PC-3 (cell line): ENCODE results near the gene RRAS. TPM values are rescaled to one million over a fixed set of nuclear protein-coding genes. Genes with fewer than 3 reads are reported as not detected.

ENCODE experiments used
- ATAC-seq: fragments of 200-7000 bp; cut with Tn5 transposase; 2 replicates; pipeline ENCODE4 v1.9.1; 2020; ENCODE audit warnings: mild to moderate bottlenecking, moderate library complexity
- BruUV-seq: library from RNA; stranded (reverse); fragments of 400-500 nt; replicated peaks from 2 replicates; lab custom pipeline; 2021; lab: Mats Ljungman, UMichigan
- CTCF ChIA-PET: fragments of 300-600 bp; sonication (Branson Sonifier 250); formaldehyde crosslinking; loops from one replicate; lab custom pipeline; 2022; ENCODE audit warnings: antibody characterized with exemption; lab: Charles Lee
- POLR2A ChIA-PET: fragments of 300-600 bp; sonication (Branson Sonifier 250); formaldehyde crosslinking; loops from one replicate; lab custom pipeline; 2022; ENCODE audit warnings: antibody characterized with exemption; ENCODE audit not compliant: unreplicated experiment; lab: Charles Lee
- DNase-seq: peaks from one replicate; pipeline ENCODE4 v3.0.0-alpha.2; 2015
- H2AFZ ChIP-seq: fragments of 300-600 bp; sonication (generic); 2 replicates; pipeline ENCODE4 v1.6.0; 2016; ENCODE audit warnings: antibody characterized with exemption, low read length
- H3F3A ChIP-seq: fragments of 300-600 bp; sonication (generic); one replicate; pipeline ENCODE4 v1.6.0; 2017; ENCODE audit warnings: antibody characterized with exemption, low read length, control low read depth, mild to moderate bottlenecking; ENCODE audit not compliant: unreplicated experiment
- H3K27ac ChIP-seq: fragments of 300-600 bp; sonication (generic); 2 replicates; pipeline ENCODE4 v1.5.1; 2016; ENCODE audit warnings: mild to moderate bottlenecking, low read length
- H3K27me3 ChIP-seq: fragments of 300-600 bp; sonication (generic); 2 replicates; pipeline ENCODE4 v1.6.1; 2016; ENCODE audit warnings: low read length, mixed read lengths
- H3K36me3 ChIP-seq: fragments of 300-600 bp; sonication (generic); 2 replicates; pipeline ENCODE4 v1.6.1; 2016; ENCODE audit warnings: low read depth, mixed run types, low read length, mixed read lengths
- H3K4me1 ChIP-seq: fragments of 300-600 bp; sonication (generic); 2 replicates; pipeline ENCODE4 v1.5.1; 2016; ENCODE audit warnings: low read length; ENCODE audit not compliant: insufficient read depth
- H3K4me2 ChIP-seq: fragments of 300-600 bp; sonication (generic); 2 replicates; pipeline ENCODE4 v1.6.0; 2016; ENCODE audit warnings: low read length
- H3K4me3 ChIP-seq: fragments of 300-600 bp; sonication (generic); 2 replicates; pipeline ENCODE4 v1.5.1; 2016; ENCODE audit warnings: mild to moderate bottlenecking, low read length, mixed read lengths
- H3K79me2 ChIP-seq: fragments of 300-600 bp; sonication (generic); 2 replicates; pipeline ENCODE4 v1.6.1; 2017; ENCODE audit warnings: low read length, mixed read lengths
- H3K9ac ChIP-seq: fragments of 300-600 bp; sonication (generic); 2 replicates; pipeline ENCODE4 v1.6.0; 2016; ENCODE audit warnings: mild to moderate bottlenecking, low read length
- H3K9me2 ChIP-seq: fragments of 300-600 bp; sonication (generic); replicated peaks from 2 replicates; pipeline ENCODE4 v1.6.1; 2016; ENCODE audit warnings: mixed run types, low read length, mixed read lengths
- H3K9me3 ChIP-seq: fragments of 300-600 bp; sonication (generic); 2 replicates; pipeline ENCODE4 v1.6.1; 2016; ENCODE audit warnings: low read length, mixed read lengths
- H4K20me1 ChIP-seq: fragments of 300-600 bp; sonication (generic); 2 replicates; pipeline ENCODE4 v1.6.1; 2016; ENCODE audit warnings: low read length, mixed read lengths
- CTCF ChIP-seq: fragments of 300-600 bp; sonication (generic); conservative IDR thresholded peaks from 2 replicates; pipeline ENCODE4 v1.5.1; 2017; ENCODE audit warnings: antibody characterized with exemption, low read depth, mild to moderate bottlenecking, low read length
- EZH2 ChIP-seq: fragments of 300-600 bp; sonication (generic); IDR thresholded peaks from one replicate; pipeline ENCODE4 v1.6.1; 2017; ENCODE audit warnings: antibody characterized with exemption, mild to moderate bottlenecking, low read length; ENCODE audit not compliant: unreplicated experiment
- EZH2phosphoT487 ChIP-seq: fragments of 300-600 bp; sonication (generic); IDR thresholded peaks from 2 replicates; pipeline ENCODE4 v1.6.1; 2018; ENCODE audit warnings: mild to moderate bottlenecking, antibody characterized with exemption, low read length, borderline replicate concordance
- intact Hi-C: fragments of 100-400 bp; cut with micrococcal nuclease; formaldehyde crosslinking; loops from 2 replicates; pipeline ENCODE4 v1.9.0; 2023
- total RNA-seq: library from RNA; depleted of rRNA; stranded (reverse); fragments of >200 nt; gene quantifications from 2 replicates; pipeline ENCODE4 v1.2.3, GENCODE V29; 2014

RRAS gene
- total RNA-seq, 1 experiment from 2014 or later = 32.0 TPM

- H3K9me2 ChIP-seq = no peaks in the 10 kb centered on the region
- peaks cover 16% of the 10 kb centered on the region for H3K36me3 ChIP-seq
- intact Hi-C loops = loop anchor here (1.0 to 5.0 kb wide), 7 partner anchors 12 to 200 kb away; partner anchors contain the start of genes AKT1S1, BCL2L12, IRF3 and PRR12
- H3K27ac ChIP-seq = peak overlapping the region; percentile 80
- TF ChIP-seq EZH2 = no peak
- no peak for TF ChIP-seq CTCF
- no peak for TF ChIP-seq EZH2phosphoT487
- H3K4me3 ChIP-seq = peak overlapping the region; percentile 86
- BruUV-seq = no TSS peak
- peaks cover 24% of the 10 kb centered on the region for H3K4me1 ChIP-seq
- peak overlapping the region; percentile 99 for H3K9ac ChIP-seq
- DNase-seq = peak; percentile 100
- H3K27me3 ChIP-seq = no peaks in the 10 kb centered on the region
- ChIA-PET CTCF (interaction anchor here (0.8 to 0.9 kb wide), 2 partner anchors 36 to 107 kb away, joined by 3 to 4 read pairs; partner anchors contain the start of gene RRAS), POLR2A (interaction anchor here (0.5 to 2.6 kb wide), 5 partner anchors 17 to 96 kb away, joined by 4 to 21 read pairs (median 7); partner anchors contain the start of genes NOSIP, RRAS and SCAF1)
- H2AFZ ChIP-seq = no peak overlapping the region; the same call in 1 of the 2 replicates
- peaks cover 32% of the 10 kb centered on the region for H4K20me1 ChIP-seq
- H3K4me2 ChIP-seq = peak overlapping the region; percentile 99
- H3F3A ChIP-seq = no peaks in the 10 kb centered on the region
- H3K79me2 ChIP-seq = peaks cover 46% of the 10 kb centered on the region
- H3K9me3 ChIP-seq = no peaks in the 10 kb centered on the region
- ATAC-seq = peak; percentile 77
These were observed 36.9 kb upstream of the RRAS start for GRCh38 chr19:49676784-49677230.

DNA sequence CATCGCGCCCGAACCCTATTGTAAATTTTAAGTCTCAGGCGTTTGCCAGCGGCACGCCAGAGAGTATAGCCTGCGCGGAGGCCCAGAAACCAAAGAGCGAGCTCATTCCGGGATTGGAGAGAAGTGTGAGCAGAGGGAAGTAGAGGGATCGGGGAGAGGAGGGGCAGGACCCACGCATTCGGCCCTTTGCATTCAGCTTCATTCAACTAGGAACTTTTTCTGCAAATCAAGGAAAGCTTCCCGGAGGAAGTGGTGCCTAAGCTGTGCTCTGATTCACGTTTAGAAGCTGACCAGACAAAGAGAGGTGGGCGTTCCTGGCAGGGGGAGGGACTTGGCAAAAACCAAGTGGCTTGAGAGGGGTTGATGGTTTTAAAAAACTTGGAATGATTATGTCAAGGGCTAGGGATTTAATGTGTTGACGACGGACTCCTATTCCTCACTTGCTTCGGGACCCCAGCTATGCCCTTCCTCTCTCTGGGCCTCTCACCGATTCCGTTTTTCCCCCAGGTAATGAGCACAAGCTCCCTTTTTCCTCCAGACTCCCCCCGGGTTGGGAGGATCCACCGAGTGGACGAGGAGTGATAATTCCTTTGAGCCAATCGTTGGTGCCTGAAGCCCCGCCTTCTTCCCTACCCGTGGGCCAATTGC lies 36.3 kb upstream of the RRAS start:
- H3K4me2 ChIP-seq = peak overlapping the region; percentile 72
- H3K27ac ChIP-seq = peak overlapping the region; percentile 53
- H3F3A ChIP-seq = no peaks in the 10 kb centered on the region
- H3K4me3 ChIP-seq = peak overlapping the region; percentile 55
- BruUV-seq = TSS peak; percentile 97
- peak overlapping the region; percentile 74 for H3K9ac ChIP-seq
- H3K79me2 ChIP-seq = peaks cover 42% of the 10 kb centered on the region
- peak overlapping the region; percentile 80 for H2AFZ ChIP-seq
- ATAC-seq (peak; percentile 10), DNase-seq (peak; percentile 86)
- ChIA-PET CTCF (interaction anchor here (0.6 to 0.9 kb wide), 3 partner anchors 36 to 347 kb away, joined by 3 to 4 read pairs (median 4); partner anchors contain the start of gene RRAS), POLR2A (interaction anchor here (0.5 to 2.6 kb wide), 5 partner anchors 16 to 96 kb away, joined by 4 to 21 read pairs (median 7); partner anchors contain the start of genes NOSIP, RRAS and SCAF1)
- intact Hi-C loops = loop anchor here (1.0 to 5.0 kb wide), 6 partner anchors 11 to 201 kb away; partner anchors contain the start of genes AKT1S1, BCL2L12, IRF3 and PRR12
- peaks cover 14% of the 10 kb centered on the region for H3K36me3 ChIP-seq
- H3K9me3 ChIP-seq = no peaks in the 10 kb centered on the region
- TF ChIP-seq CTCF = no peak
- no peak for TF ChIP-seq EZH2
- no peak for TF ChIP-seq EZH2phosphoT487
- no peaks in the 10 kb centered on the region for H3K27me3 ChIP-seq
- H3K9me2 ChIP-seq = no peaks in the 10 kb centered on the region
- peaks cover 29% of the 10 kb centered on the region for H4K20me1 ChIP-seq
- peaks cover 26% of the 10 kb centered on the region for H3K4me1 ChIP-seq
